ENCODE results near the gene CPS1.

Gene CPS1

DNA sequence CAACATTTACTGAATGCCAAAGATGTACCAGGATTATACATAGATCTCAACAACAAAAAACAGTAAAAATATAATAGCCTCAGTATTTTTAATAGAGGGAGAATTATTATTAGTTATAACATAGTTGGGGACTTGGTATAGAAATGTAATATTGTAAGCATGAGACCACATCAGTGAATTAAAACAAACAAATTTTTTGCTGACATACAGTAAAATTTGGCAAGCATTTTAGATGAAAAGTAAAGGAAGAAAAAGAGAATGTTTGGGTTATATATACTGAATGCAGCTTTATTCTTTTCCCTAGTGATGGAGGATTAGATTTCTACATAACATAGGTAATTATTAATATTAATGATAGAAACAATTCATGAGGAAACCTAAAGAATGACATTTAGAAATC is 10.9 kb downstream of the CPS1 start:
- no peak overlapping the region for H3K4me3 Mint-ChIP-seq
- H3K27me3 Mint-ChIP-seq (ENCODE audit: low read depth): no peaks in the 10 kb centered on the region
- TF ChIP-seq, protein P1, sequence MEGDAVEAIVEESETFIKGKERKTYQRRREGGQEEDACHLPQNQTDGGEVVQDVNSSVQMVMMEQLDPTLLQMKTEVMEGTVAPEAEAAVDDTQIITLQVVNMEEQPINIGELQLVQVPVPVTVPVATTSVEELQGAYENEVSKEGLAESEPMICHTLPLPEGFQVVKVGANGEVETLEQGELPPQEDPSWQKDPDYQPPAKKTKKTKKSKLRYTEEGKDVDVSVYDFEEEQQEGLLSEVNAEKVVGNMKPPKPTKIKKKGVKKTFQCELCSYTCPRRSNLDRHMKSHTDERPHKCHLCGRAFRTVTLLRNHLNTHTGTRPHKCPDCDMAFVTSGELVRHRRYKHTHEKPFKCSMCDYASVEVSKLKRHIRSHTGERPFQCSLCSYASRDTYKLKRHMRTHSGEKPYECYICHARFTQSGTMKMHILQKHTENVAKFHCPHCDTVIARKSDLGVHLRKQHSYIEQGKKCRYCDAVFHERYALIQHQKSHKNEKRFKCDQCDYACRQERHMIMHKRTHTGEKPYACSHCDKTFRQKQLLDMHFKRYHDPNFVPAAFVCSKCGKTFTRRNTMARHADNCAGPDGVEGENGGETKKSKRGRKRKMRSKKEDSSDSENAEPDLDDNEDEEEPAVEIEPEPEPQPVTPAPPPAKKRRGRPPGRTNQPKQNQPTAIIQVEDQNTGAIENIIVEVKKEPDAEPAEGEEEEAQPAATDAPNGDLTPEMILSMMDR (IDR thresholded peaks at IDR 0.05; ENCODE audit: unreplicated experiment in 3 of 3): no peak
- H3K36me3 Mint-ChIP-seq (ENCODE audit: low read depth): no peaks in the 10 kb centered on the region
- no peak overlapping the region for H3K27ac Mint-ChIP-seq
- H3K9me3 Mint-ChIP-seq: no peaks in the 10 kb centered on the region
- peaks cover 15% of the 10 kb centered on the region for H3K4me1 Mint-ChIP-seq

- peaks cover 21% of the 10 kb centered on the region for H3K4me1 Mint-ChIP-seq
- TF ChIP-seq, protein P1 (IDR thresholded peaks at IDR 0.05; ENCODE audit: unreplicated experiment in 3 of 3): no peak
- no peaks in the 10 kb centered on the region for H3K36me3 Mint-ChIP-seq (ENCODE audit: low read depth)
- no peak overlapping the region for H3K4me3 Mint-ChIP-seq
- no peaks in the 10 kb centered on the region for H3K9me3 Mint-ChIP-seq
- no peaks in the 10 kb centered on the region for H3K27me3 Mint-ChIP-seq (ENCODE audit: low read depth)
- no peak overlapping the region for H3K27ac Mint-ChIP-seq
Measured at GRCh38 chr2:210568108-210568507, 11.7 kb downstream of the CPS1 start.

DNA sequence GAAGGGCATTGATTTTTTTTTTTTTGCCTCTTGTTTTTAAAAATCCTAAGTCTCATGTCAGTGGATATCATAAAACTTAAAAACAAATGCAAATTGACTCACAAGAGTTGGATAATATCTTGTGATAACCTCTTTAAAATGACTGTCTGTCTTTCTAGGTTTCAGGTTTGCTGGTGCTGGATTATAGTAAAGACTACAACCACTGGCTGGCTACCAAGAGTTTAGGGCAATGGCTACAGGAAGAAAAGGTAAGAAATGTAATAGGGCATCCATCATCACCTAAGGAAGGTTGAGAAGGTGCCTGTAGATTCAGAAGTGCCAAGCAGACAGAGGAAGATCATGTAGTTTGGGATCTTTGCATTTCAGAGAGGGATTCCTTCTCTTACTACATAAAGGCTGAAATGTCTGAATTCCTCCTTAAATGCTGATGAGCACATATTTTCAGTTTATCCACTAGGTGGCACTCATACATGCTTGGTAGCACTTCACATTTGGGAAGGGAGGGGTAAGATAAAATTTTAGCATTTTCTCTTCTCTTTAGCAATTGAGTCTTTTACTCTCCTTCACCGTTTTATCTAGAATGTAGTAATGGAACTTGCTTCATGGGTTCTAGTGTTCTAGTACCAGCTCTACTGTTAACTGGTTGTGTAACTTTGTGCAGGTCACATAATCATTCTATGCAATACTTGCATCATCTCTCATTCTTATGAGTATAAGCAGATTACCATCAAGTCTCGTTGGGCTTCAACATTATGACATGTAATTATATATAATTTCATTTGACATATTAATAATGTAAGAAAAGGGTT is 21.1 kb downstream of the CPS1 start:
- TF ChIP-seq, protein P1 (IDR thresholded peaks at IDR 0.05; ENCODE audit: unreplicated experiment in 3 of 3): peak; percentile 72 to 77 (median 73)
- Mint-ChIP-seq H3K27ac (peak overlapping the region in 1 of 3 experiments; percentile 44), H3K36me3 (ENCODE audit: low read depth) (no peaks in the 10 kb centered on the region), H3K9me3 (no peaks in the 10 kb centered on the region), H3K4me1 (peaks cover 27% of the 10 kb centered on the region), H3K27me3 (ENCODE audit: low read depth) (no peaks in the 10 kb centered on the region), H3K4me3 (no peak overlapping the region)

GRCh38 chr2:210584834-210585233 is 28.4 kb downstream of the CPS1 start:
- Mint-ChIP-seq H3K36me3 (ENCODE audit: low read depth) (peaks cover 14% of the 10 kb centered on the region), H3K27ac (peak overlapping the region in 1 of 3 experiments; percentile 6), H3K27me3 (ENCODE audit: low read depth) (no peaks in the 10 kb centered on the region), H3K4me1 (peaks cover under 1% of the 10 kb centered on the region), H3K4me3 (no peak overlapping the region), H3K9me3 (no peaks in the 10 kb centered on the region)
- TF ChIP-seq, protein P1 (IDR thresholded peaks at IDR 0.05; ENCODE audit: unreplicated experiment in 3 of 3): no peak

- H3K9me3 Mint-ChIP-seq: no peaks in the 10 kb centered on the region
- H3K36me3 Mint-ChIP-seq (ENCODE audit: low read depth): peaks cover 20% of the 10 kb centered on the region
- no peak overlapping the region for H3K4me3 Mint-ChIP-seq
- TF ChIP-seq, protein P1 (IDR thresholded peaks at IDR 0.05; ENCODE audit: unreplicated experiment in 3 of 3): no peak
- no peak overlapping the region for H3K27ac Mint-ChIP-seq
- H3K4me1 Mint-ChIP-seq: no peaks in the 10 kb centered on the region
- H3K27me3 Mint-ChIP-seq (ENCODE audit: low read depth): no peaks in the 10 kb centered on the region
Measured at GRCh38 chr2:210586381-210586780, 30.0 kb downstream of the CPS1 start.

DNA sequence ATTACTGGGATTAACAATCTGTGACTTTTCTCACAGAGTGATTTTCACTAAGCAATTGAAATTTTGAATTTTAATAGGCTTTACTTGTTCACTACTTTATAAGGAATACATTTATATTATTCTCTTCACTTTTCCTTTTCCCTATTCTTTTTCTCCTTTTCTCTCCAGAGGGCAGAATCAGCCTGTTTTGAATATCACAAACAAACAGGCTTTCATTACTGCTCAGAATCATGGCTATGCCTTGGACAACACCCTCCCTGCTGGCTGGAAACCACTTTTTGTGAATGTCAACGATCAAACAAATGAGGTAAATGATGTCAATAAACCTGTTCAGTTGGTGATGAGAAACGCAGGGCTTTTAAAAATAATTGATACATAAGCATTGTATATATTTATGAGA is 35.3 kb downstream of the CPS1 start:
- H3K36me3 Mint-ChIP-seq (ENCODE audit: low read depth): peaks cover 26% of the 10 kb centered on the region
- no peak overlapping the region for H3K27ac Mint-ChIP-seq
- H3K27me3 Mint-ChIP-seq (ENCODE audit: low read depth): no peaks in the 10 kb centered on the region
- H3K4me3 Mint-ChIP-seq: no peak overlapping the region
- H3K4me1 Mint-ChIP-seq: no peaks in the 10 kb centered on the region
- H3K9me3 Mint-ChIP-seq: no peaks in the 10 kb centered on the region
- TF ChIP-seq, protein P1 (IDR thresholded peaks at IDR 0.05; ENCODE audit: unreplicated experiment in 3 of 3): no peak
